OCI-LY7 (cell line): ENCODE results near the gene MBL2.

Experiments
- CTCF ChIP-seq: fragments of 200-600 bp; sonication (generic); conservative IDR thresholded peaks from 2 replicates; pipeline ENCODE4 v1.5.1; 2014; ENCODE audit warnings: mild to moderate bottlenecking, antibody characterized with exemption, low read length, moderate library complexity, mixed read lengths
- EZH2phosphoT487 ChIP-seq: fragments of 200-600 bp; sonication (generic); IDR thresholded peaks from 2 replicates; pipeline ENCODE4 v1.6.1; 2018; ENCODE audit warnings: low read depth, borderline replicate concordance, mild to moderate bottlenecking, mixed run types, antibody characterized with exemption, low read length, moderate library complexity, mixed read lengths

GRCh38 chr10:52801947-52802346 lies 29.4 kb upstream of the MBL2 start:
- TF ChIP-seq CTCF (no peak), EZH2phosphoT487 (no peak)
